NCI-H1417 treated with DMSO at 0.1 percent for 48 hours (cell line): ENCODE results near the gene MBD4.
A peak's percentile ranks its signal among the peaks of the same experiment; 100 is the strongest.
"Not testable (repeated sequence)": the region's sequence is repeated elsewhere in the genome, so short reads cannot be mapped to it uniquely, and the experiment has no call there.

Experiments
- DNase-seq: peaks from one replicate; lab custom pipeline; 2025; lab: John Stamatoyannopoulos, UW

Gene MBD4

DNA sequence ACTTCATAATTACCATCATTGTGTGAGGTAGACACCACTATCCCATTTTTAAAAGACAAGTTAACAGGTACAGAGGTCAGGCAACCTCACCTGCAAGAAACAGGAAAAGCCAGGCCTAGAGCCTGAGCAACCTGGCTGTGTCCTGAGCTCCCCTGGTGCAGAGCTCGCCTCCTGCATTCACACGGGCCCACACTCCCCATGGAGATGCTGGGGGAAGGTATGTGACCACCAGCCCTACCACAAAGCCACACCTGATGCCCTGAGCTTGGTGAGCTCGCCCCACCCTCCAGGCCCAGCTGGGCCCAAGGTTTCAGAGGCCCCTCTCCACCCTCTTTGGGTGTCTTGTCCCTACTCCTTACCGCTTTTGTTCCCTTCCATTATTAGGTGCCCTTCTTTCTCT lies 10.1 kb downstream of the MBD4 start:
- DNase-seq: no peak

DNA sequence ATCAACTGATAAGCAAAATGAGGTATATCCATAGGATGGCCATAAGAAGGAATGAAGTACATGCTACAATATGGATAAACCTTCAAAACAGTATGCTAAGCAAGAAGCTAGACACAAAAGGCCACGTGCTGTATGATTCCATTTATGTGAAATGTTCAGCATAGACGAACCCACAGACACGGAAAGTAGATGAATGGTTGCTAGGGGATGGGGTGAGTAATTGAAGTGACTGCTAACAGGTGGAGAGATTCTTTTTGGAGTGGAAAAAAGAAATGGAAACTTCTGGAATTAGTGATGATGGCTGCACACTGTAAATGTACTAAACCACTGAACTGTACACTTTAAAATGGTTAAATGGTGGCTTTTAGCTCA lies 10.7 kb downstream of the MBD4 start:
- DNase-seq: no peak

DNA sequence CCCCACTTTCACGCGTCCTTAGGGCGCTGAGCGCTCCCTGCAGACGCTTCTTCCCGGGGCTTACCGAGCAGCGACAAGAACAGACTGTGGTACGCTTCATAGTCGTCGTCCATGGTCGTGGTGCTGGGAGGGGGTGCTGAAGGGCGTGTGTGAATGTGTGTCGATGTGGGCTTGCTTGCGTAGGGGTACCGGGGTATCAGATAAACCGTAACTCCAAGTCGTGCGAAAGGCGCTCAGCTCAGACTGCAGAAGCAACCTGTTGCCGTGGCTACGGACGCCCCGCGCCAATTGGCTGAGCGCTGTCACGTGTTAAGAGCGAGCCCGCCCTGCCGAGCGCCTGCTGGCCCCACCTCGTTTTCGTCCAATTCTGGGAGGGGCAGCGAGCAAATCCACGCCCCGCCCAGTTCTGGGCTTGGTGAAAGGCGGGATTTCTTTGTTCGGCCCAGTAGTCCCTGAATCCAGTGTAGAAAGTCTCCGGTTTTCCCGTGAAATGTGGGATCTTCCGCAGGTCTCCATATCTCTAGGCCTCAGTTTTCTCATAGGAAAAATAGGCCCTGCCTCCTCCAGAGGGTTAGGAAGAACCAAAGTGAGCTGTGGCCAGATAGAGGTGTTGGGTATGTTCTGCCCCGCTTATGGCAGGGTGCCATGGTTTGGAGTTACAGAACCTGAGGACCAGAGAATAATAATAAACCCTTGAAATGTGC lies 11.2 kb downstream of the MBD4 start, which contains the start of gene EFCAB12:
Gene EFCAB12 (minus strand): TSS at position 261 of the 704 bp plus-strand sequence. CDS start 148 bp downstream, at position 113.
- peak; percentile 89 for DNase-seq

DNA sequence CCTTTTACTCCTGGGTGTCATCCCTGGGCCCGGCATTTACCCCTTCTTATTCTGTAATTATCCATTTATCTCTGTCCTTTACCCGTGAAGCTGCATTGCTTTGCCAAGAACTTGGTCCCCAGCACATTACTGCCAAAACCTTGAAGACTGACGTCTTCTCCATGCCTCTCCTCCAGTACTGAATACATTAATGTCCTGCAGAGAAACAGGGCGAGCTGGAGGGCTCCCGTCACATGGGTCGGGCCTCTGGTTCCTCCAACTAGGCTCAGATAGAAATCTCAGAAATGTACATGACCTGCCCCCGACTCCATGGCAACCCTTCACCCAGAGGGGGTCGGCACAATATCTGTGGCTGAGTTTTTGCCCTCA lies 11.8 kb downstream of the MBD4 start:
- no peak for DNase-seq

DNA sequence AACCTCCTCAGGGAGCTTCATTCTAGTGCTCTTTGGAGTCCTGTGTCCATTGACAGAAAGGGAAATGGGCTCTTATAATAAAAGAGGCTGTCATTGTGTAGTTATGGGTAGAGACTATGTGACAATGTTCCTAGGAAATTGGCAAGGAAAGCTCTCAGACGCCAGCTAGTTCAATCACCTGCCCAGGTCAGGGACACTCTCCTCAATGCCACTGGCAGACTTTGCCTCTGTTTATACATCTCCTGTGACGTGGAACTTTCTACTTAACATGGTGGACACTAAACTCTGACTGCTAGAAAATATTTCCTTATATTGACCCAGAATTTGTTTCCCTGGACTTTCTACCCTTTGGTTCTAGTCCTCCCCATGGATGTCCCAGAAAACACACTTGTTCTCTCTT lies 14.1 kb downstream of the MBD4 start:
- DNase-seq: no peak

DNA sequence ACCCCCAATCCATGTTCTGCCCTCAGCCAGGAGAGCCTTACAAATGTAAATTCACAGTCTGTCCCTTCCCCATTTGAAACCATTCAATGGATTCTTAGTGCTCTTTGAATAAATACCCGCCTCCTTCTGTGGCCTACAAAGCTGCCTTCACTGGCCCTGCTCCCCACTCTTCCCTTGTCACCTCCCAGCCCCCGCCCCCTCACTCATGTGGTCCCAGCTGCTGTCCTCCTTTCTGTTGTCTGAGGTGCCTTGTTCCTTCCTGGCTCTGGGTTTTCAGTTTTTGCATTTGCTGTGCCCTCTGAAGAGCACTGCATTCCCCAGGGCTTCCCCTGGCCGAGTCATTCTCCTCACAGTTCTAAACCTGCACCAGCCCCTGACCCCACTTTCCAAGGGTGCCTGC lies 14.5 kb downstream of the MBD4 start:
- no peak for DNase-seq

DNA sequence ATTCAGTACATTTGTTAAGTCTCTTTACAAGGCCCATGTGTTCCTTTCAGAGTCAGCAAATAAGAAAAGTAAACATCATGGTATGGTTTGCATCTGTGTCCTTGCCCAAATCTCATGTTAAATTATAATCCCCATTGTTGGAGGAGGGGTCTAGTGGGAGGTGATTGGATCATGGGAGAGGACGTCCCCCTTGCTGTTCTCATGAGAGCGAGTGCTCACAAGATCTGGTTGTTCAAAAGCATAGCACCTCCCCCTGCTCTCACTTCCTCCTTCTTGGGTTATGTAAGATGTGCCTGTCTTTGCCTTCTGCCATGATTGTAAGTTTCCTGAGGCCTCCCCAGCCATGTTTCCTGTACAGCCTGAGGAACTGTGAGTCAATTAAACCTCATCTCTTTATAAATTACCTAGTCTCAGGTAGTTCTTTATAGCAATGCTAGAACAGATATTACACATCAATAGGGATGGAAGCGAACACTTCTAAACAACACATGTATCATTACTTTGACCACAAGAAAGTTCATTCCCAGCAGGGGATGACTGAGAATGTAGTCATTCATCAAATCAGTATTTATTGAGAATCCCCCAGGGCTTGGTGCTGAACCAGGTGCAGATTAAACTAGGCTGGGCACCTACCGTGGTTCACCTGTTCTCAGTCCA lies 15.4 kb downstream of the MBD4 start:
- DNase-seq: no peak

DNA sequence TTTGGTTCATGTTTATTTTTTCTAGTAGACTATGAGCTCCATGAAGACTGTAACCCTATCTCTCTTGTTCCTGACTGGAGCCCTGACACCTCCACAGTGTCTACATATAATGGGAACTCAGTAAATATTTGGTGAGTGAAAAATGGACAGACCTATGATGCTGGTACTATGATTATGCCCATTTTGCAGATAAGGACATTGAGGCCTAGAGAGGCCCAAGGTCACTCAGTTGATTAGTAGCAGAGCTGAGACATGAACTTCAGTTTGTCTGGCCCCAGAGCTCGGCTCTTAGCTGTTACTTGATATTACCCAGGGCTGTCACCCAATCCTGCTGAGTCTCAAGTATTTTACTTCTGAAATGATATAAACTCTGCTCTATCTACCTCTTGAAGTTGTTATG lies 16.9 kb downstream of the MBD4 start:
- no peak for DNase-seq

DNA sequence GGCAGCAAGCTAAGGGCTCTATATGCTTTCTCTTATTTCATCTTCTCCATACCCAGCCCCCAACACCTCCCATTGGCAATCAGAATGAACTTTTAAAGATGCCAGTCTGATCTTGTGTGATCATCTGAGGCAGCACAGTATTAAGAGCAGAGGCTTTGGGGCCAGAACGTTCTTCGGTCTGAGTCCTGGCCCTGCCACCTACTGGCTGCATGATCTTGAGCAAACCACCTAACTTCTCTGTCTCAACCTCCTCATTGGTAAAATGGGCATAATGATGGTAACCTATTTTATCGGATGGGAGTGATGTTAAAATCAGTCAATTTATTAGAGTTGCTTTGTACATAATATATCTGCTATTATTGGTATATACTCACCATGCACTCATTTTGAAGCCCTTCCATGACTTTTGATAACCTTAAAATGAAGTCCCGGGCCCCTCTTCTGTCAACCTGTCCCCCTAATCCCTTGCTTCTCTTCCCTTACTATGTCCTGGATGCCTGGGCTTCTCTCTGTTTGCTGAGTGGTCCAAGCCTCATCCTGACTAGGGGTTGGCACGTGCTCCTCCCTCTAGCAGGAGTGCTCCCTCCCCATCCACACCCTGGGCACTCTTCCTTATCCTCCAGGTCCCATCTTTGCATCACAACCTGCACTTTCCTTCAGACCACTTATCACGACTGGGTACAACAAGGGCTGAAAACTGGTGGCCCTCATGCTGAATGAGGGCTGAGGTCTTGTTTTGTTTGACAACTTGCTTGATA lies 17.6 kb downstream of the MBD4 start:
- DNase-seq: no peak

DNA sequence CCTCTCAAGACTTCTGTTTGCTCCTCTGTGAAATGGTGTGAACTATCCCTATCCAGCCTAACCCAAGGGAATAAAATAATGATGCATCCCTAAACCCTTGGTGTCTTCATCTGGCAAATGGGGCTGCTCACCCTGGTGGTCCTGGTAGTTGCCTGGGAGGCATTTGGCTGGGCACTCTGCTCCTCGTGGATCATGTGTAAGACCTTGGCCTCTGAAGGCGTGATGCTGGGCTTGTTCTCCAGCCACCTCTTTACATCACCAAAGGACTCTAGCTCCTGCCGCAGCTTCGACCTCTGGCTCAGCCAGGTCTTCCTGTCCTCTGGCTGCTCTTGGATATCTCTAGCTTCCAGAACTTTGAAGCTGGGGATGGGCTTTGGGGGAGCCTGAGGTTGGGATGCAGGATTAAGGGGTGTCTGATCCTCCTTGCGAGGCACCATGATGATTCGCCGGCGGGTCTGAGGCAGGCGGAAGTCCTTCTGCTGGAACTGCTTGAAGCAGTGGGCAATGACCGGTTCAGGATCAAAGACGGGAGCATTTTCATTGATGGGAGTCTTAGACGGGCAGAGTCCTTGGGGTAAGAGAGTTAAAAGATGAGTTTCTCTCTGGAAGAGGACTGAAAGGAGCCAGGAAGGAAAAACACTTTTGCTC lies 18.4 kb downstream of the MBD4 start:
- no peak for DNase-seq

DNA sequence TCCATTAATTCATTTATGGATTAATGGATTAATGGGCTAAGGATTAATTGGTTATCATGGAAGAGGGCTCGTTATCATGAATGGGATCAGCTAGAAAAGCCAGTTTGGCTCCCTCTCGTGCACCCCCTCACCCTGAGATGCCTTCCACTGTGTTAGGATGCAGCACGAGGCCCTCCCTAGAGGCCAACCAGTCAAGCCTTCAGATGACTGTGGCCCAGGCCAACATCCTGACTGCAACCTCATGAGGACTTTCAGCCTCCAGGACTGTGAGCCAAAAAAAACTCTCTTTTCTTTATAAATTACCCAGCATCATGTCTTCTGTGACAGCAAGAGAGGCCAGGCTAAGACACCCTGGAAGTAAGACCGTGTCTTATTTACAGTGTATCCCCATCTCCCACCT lies 20.3 kb downstream of the MBD4 start:
- DNase-seq: no peak

DNA sequence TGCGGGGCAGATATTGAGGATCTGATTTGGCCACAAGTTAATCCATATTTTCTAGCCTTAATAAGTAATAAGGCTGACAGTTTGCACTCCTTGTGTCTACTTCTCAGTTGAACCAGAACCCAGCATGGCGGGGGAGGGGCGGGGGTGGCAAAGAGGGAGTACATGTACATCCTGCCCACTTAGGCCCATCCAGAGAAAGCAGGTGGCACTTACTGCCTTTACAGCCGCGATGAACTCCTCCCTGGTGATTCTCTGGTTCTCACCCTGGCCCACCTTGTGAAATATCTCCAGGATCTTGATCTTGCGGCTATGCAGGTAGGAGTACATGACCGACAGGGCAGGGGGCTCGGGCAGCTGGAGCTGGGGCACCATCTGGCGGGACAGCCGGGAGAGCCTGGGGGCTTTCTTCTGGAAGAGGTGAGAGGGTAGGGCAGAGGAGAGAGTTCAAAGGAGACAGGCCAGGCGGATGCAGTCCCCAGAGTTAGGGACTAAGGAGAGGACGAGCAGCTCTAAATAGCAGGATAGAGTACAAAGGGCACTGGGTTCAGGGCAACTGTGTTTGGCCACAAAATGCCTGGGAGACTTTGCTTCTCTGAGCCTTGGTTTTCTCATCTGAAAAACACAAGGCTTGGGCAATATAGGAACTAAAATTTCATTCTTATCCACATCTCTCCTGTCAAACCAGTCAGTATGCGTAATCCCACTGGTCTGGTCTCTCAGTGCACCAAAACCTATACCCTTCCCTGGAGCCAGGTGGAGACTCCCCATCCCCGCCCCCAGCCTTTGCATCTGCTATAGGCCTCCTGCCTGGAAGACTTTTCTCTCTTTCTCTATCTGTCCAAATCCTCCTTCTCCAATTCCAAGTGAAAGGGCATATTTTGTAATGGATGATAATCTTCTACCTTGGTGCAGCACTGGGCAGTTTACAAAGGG lies 21.4 kb downstream of the MBD4 start:
- no peak for DNase-seq

DNA sequence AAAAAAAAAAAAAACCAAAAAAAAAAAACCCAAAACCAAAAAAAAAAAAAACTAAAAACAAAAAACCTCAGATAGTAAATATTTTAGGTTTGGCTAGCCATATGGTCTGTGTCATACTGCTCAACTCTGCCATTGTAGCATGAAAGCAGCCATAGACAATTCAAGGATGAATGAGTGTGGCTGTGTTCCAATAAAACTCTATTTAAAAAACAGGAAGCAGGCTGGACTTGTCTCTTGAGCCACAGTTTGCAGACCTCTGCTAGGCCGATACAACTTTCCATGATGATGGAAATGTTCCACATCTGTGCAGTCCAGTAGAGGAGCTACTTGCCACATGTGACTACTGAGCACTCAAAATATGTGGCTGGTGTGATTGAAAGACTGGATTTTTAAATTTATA lies 22.4 kb downstream of the MBD4 start:
- no peak for DNase-seq

DNA sequence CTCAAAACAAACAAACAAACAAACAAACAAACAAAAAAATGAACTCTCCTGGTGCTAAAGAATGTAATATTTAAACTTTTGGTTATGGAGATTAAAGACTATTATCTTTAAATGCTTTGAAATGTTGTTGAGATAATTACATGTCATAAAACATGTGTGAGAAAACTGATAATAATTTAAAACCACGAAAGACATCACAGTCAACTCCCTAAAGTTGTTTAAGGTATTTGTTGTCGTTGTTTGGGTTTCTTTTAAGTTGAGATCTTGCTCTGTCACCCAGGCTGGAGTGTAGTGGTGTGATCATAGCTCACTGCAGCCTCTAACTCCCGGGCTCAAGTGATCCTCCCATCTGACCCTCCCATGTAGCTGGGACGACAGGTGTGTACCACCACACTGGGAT lies 23.3 kb downstream of the MBD4 start:
- DNase-seq: no peak

DNA sequence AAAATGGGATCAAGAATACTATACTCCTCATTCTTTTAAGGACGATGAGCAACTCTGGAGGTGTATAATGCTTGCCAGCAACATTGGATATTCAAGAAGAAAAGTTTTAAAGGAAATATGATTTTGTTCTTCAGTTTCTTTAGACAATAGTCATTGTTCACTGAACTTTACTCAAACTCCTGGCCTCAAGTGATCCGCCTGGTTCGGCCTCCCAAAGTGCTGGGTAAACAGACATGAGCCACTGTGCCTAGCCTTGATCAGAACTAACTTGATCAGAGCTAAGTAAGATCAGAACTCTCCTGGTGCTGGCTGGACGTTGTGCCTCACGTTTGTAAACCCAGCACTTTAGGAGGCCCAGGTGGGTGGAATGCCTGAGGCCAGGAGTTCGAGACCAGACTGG lies 23.9 kb downstream of the MBD4 start:
- no peak for DNase-seq

DNA sequence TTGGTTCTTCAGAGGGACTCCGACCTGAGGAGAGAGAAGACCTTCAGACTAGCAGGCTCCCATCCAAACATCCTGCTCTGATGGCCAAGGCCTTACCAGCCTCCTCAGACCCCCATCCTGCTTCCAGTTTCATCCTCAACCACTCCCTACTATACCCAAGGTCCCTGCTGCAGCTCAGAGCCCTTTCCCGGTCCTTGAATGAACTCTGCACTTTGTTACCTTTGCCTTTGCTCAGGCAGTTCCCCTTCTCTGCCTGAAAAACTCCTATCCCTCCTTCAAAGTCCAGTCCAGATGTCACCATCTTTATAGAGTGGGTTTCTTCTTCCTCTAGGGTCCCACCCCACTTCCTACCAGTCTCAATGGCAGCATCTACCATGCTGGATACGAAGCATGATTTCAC lies 24.4 kb downstream of the MBD4 start:
- DNase-seq: no peak

DNA sequence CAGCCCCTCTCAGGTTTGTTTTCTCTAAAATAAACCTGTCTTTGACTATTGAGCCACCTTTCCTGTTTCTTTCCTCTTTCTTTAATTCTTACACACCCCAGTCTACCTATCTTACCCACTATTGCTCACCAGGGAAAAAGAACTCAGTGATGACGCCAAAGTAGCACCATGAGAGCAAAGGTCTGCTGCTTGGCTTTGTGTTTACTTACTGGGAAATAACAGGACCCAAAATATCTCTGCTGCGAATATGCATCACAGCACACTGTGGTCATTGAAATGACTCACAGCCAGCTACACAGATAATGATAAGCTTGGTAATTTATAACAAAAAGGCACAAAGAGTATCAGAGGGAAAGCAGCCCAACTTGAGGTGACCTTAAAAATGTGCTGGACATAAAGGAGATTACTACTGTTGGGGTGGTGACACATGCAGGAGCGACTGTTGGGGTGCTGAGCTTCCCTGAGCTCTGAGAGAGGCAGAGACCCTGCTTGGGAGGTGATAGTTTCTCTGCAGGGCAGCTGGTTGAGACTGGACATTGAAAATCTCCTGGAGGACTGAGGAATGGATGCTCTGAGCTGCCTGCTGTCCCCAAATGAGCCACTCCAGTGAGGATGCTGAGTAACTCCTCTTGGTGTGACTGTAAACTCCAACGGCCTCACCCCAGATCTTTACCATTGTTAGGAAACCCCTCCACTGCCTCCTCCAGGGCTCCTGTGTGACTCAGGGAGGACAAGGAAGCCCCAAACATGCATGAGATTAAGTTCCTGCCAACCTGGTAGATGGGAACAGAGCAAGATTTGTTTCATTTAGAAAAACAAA lies 25.9 kb downstream of the MBD4 start:
- DNase-seq: no peak

DNA sequence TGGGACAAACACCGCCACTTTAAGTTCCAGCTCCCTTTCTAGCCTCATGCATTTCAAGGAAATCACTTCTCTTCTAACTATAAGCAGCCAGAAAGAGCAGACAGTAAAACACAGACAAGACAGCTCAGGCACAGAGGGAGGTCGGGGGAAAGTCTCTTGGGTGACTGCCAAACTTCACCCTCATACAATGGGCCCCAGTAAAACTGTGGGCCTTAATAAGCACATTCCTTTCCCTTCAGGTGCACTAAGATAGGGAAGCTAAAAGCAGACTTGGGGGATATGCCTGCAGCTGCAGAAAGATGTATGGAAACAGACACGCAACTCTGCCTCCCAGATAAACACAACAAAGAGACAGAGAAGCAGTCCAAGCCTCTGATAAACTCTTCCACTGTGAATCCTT lies 26.5 kb downstream of the MBD4 start:
- DNase-seq: not testable (repeated sequence)

DNA sequence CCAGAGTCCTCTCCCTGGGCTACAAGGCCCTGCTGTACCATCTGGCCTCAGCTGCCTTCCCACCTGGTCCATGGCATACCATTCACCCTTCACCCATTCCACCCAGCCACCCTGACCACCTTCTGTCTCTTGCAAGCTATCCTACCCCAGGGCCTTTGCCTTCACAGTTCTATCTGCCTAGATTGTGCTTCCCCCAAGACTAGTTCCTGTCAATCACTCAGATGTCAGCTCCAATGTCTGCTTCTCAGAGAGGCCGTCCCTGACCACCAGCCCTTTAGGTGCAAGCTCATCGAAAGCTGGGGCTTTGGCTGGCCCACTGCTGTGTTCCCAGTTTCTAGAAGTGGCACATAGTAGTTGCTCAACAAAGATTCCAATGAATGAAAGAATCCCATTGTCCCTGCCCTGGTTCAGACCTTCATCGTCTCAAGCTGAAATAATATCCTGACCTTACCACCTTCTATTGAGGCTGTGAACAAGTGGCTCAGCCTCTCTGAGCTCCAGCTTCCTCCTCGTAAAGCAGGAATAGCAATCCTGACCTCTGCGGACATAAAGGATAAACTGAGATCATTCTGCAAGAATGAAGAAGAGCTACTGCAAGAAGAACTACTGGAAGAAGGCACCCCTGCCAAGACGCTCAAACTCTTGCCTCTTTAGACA lies 27.1 kb downstream of the MBD4 start:
- no peak for DNase-seq

DNA sequence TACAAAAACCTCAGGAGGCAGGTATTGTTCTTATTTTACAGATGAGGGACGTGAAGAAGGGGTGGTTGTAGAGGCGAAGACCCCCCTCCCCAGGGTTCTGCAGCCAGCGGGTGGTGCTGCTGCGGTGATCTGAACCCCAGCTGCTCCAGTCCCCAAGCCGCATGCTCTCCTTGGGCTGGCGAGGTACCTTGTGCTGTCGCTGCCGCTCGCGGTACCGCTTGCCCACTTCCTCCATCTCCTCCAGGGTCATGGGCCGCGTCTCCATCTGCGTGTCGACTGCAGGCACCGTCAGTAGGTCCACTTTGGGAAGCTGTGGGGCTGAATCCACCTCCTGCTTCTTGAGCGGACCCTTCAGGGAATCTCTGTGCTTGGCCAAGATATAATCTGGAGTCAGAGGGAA lies 28.8 kb downstream of the MBD4 start:
- no peak for DNase-seq
